GM19043 (cell line): Measurements from ENCODE around the gene QPCTL.
"Not testable (repeated sequence)": the region's sequence is repeated elsewhere in the genome, so short reads cannot be mapped to it uniquely, and the experiment has no call there.

Experiments
- ATAC-seq: cut with Tn5 transposase; IDR thresholded peaks from one replicate; pipeline ENCODE4 v1.9.1; 2021; ENCODE audit warnings: low read depth; ENCODE audit not compliant: unreplicated experiment

QPCTL gene

DNA sequence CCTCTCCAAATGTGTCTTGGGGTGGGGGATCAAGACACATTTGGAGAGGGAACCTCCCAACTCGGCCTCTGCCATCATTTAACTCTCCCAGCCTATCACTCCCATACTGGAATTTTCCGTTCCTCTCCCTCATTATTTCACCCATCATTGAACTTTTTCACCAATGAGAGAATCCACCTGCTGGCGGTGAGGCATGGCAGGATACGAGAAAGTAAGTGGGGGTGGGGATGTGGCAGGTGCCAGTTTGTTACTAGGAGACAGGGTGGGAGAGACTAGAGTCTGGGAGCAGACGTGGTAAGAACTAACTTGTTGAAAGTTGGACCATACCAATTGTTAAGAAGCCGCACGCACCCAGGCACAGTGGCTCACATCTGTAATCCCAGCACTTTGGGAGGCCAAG lies 17.5 kb upstream of the QPCTL start:
- no peak for ATAC-seq

DNA sequence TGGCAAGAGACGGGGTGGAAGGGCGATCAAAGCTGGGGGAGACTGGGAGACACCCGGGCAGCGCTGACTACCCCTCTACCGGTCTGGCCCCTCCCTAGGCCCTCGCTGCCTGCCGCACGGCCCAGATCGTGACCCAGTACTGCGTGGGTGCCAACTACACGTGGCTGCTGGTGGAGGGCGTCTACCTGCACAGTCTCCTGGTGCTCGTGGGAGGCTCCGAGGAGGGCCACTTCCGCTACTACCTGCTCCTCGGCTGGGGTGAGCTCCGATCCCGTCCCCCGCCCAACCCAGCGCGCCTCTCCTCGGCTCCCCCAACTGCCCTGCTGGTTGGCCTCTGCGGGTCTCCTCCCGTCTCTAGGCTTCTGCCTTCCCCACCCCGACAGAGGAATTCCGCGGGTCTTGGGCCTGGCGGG lies 15.6 kb upstream of the QPCTL start:
- ATAC-seq: no peak

DNA sequence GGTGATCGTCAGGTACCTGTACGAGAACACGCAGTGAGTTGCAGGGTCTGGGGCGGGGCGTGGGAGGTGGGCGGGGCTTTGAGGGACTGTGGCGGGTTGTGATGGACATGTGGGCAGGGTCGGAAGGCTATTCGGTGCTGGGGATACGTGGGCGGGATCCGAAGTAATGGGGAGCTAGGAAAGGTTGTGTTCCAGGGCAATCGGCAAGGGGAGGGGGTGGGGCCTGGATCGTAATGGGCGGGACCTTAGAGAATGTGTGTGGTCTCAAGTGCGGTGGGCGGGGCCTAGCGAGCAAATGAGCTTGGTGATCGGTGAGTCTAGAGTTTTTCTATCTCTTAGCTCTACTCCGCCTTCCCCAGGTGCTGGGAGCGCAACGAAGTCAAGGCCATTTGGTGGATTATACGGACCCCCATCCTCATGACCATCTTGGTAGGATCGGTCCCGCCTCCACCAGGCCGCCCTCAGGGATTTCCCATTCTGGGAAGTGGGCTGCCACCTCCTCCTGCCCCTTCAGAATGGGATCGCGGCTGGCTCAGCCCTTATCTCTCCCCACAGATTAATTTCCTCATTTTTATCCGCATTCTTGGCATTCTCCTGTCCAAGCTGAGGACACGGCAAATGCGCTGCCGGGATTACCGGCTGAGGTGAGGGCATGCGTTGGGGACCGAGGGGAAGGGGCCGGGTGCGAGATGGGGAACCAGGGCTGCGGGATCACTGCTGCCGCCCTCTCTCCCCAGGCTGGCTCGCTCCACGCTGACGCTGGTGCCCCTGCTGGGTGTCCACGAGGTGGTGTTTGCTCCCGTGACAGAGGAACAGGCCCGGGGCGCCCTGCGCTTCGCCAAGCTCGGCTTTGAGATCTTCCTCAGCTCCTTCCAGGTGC lies 14.9 kb upstream of the QPCTL start:
- no peak for ATAC-seq

DNA sequence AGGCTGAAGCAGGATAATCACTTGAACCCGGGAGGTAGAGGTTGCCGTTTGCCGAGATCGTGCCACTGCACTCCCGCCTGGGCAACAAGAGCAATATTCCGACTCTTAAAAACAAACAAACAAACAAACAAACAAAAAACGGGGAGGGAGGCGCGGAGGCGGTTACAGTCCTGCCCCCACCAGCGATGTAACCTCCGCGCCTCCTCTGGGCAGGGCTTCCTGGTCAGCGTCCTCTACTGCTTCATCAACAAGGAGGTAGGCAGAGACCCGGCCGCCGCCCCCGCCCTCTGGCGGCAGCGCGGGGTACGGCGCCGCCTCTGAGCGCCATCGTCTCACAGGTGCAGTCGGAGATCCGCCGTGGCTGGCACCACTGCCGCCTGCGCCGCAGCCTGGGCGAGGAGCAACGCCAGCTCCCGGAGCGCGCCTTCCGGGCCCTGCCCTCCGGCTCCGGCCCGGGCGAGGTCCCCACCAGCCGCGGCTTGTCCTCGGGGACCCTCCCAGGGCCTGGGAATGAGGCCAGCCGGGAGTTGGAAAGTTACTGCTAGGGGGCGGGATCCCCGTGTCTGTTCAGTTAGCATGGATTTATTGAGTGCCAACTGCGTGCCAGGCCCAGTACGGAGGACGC lies 11.0 kb upstream of the QPCTL start:
- peak; percentile 64 for ATAC-seq

DNA sequence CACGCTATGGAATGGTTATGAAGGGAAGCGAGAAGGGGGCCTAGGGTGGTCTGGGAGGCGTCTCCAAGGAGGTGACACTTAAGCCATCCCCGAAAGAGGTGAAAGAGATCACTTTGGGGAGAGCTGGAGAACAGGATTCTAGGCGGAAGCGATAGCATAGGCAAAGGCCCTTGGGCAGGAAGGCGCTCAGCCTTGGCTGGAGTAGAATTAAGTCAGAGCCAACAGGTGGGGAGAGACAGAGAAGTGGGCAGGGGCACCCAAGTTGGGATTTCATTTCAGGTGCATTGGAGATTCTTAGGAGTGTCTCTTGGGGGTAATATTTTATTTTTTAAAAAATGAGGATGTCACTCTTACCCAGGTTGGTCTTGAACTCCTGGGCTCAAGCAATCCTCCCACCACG lies 10.3 kb upstream of the QPCTL start:
- no peak for ATAC-seq

DNA sequence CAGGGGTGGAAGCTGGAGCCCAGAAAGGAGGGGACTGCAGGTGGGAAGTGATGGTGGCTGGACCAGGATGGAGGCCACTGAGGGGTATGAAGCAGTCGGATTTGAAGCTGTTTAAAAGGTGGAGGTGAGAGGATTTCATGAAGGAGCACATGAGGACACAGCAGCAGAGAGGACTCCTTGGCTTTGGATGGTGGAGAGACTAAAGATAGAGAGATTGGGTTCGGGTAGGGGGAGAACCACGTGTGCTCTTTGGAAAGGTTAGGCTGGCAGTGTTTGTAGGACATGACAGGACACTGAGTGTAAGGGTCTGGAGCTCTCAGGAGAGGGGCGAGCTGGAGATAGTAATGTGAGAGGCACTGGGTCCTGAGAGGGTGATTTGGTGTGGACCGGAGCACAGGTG lies 9.6 kb upstream of the QPCTL start:
- no peak for ATAC-seq

DNA sequence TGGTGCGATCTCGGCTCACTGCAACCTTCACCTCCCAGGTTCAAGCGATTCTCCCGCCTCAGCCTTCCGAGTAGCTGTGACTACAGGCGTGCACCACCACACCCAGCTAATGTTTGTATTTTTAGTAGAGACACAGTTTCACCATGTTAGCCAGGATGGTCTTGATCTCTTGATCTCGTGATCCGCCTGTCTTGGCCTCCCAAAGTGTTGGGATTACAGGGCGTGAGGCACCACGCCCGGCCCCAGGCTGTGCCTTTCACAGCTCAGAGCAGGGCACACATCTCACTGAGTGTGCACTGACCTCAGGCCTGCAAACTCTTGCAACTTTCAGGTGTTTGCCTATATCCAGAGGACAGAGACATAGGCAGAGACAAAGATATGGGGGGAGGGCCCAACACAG lies 7.4 kb upstream of the QPCTL start:
- not testable (repeated sequence) for ATAC-seq

DNA sequence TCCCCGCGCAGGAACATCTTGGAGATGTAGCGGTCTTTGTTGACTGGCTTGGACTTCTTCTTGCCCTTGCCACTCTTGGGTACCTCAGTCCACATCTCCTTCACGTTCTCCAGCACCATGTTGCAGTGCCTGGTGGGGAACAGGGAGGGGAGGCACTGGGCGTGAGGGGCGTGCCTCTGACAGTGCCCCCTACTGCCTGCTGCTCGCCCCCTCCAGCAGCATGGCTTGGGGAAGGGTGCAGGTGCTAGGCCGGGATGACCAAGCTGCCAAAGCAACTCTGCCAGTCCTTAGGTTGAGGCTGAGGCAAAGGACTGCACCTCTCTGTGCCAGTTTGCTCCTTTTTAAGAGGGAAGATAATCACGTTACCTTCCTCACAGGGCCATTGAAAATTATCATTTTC lies 4.9 kb upstream of the QPCTL start:
- ATAC-seq: no peak

DNA sequence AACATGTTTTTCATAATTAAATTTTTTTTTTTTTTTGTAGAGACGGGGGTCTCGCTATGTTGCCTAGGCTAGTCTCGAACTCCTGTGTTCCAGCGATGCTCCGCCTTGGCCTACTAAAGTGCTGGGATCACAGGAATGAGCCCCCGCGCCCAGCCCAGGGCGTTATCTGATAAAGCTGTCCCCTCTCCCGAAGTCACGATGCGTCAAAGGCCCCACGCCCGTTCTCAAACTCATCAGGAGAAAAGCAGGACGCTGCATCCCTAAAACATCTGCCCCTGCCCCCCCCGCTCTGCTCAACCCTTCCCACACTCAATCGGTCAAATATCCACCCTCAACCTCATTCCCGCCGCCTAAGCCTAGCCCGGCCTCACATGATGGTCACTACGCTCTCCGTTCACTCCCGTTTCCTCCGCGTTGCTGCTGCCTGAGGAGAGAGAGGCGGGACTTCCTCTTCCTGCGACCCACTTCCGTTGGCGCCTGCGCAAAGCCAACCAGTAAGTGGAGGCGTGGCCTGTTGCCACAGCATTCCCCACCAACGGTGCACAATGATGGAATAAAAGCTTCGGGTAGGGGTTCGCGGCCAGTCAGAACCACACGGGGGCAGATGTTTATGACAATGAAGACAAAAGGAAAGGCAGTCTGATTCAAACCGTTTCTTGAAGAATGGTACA lies 815 bp upstream of the QPCTL start, which contains the start of gene SNRPD2:
TSS of gene SNRPD2 (minus strand) at position 438 of the 671 bp plus-strand sequence. CDS start at position 373, 65 bp downstream.
- ATAC-seq: peak; percentile 44

DNA sequence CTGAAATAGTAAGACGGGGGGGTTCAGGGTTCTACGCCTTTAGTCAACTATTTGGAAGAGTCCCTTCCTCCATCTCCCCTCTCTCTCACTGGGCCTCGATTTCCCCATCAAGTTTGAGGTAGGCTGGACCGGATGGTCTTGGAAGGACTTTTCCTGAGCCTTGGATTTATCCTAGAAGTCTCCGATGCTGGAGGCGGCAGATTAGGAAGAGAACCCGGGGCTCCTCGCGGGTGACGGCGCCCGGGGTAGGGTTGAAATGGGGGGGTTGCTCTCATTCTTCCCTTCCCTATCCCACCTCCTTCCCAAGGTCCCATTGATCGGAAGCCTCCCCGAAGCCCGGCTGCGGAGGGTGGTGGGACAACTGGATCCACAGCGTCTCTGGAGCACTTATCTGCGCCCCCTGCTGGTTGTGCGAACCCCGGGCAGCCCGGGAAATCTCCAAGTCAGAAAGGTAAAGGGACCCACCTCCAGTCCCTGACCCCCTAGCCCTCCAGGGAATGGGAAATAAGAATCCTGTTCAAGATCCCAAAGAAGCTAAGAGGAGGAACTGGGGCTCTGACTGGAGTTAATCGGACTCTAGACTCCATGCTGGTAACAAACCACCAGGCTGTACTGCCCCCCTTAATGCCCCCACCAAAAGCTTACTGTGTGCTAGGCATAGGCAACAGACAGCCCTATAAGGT lies 781 bp downstream of the QPCTL start:
- no peak for ATAC-seq

DNA sequence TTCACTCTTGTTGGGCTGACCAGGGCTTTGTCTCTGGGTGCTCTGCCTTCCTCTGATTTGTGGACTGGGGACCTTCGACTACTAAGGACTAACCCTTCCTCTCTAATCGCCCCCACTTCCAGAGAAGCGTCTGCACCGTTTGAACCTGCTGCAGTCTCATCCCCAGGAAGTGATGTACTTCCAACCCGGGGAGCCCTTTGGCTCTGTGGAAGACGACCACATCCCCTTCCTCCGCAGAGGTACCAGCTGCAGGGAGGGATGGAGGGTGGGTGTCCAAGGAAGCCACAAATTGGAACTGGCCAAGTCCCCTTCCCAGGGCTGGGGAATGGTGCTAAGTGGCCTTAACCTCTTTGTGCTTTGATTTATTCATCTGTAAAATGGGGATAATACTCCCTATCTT lies 9.2 kb downstream of the QPCTL start:
- no peak for ATAC-seq

DNA sequence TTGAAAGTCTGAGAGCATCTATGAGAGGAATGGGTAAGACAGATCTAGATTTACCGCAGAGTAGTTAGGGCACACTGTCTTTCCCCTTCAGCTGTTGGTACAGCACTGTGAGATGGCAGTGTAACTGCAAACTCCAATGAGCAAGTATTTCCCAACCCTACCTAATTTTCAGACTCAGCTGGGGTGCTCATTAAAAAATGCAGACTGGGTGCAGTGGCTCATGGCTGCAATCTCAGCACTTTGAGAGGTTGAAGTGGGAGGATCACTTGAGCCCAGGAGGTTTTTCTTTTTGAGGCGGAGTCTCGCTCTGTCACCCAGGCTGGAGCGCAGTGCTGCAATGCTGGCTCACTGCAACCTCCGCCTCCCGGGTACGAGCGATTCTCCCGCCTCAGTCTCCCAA lies 12.6 kb downstream of the QPCTL start:
- ATAC-seq: no peak

DNA sequence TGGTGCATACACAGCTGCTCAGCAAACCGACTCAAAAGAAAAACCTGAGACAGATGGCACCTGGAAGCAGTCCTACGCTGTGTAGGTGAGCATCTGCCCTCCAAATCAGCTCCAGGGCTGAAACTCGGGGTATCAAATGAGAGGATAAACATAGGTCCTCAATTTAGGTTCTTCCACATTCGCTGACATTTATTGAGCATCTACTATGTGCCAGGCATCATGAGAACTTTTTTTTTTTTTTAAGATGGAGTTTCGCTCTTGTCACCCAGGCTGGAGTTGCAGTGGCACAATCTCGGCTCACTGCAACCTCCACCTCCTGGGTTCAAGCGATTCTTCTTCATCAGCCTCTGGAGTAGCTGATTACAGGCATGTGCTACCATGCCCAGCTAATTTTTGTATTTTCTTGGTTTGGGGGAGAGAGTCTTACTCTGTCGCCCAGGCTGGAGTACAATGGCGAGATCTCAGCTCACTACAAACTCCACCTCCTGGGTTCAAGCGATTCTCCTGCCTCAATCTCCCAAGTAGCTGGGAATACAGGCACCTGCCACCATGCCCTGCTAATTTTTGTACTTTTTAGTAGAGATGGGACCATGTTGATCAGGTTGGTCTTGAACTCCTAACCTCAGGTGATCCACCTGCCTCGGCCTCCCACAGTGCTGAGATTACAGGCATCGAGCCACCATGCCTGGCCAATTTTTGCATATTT lies 13.4 kb downstream of the QPCTL start:
- ATAC-seq: no peak

DNA sequence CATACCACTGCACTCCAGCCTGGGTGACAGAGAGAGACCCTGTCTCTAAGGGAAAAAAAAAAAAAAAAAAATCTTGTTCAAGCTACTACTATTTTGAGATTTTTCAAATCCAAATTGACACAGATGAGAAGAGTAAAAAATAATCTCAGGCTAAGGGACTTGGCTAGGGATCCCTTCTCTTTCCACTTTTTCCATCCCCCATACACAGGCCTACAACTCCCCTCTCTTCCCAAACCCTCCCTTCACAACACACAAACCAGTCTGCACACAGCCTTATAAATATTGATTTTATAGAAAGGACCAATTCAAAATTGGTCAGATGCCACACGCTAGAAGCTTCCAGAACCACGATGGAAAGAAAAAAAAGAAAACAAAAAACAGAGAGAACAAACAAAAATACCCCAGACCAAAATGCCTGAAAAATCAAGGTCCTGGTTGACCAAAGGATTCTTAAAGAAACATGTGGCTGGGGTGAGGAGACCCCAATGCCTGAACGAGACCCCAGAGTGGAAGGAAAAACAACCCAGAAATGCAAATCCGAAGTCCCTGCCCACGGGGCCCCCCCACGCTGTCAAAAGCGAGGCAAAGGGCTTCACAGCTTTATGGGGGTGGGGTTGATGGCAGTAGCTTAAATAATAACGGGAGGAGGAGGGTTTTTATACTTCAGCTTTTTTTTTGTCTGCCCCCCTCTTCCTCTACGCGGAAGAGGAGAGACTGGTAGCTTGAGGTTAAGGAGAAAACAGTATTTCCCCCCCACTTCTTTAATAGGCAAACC lies 18.1 kb downstream of the QPCTL start:
- no peak for ATAC-seq

DNA sequence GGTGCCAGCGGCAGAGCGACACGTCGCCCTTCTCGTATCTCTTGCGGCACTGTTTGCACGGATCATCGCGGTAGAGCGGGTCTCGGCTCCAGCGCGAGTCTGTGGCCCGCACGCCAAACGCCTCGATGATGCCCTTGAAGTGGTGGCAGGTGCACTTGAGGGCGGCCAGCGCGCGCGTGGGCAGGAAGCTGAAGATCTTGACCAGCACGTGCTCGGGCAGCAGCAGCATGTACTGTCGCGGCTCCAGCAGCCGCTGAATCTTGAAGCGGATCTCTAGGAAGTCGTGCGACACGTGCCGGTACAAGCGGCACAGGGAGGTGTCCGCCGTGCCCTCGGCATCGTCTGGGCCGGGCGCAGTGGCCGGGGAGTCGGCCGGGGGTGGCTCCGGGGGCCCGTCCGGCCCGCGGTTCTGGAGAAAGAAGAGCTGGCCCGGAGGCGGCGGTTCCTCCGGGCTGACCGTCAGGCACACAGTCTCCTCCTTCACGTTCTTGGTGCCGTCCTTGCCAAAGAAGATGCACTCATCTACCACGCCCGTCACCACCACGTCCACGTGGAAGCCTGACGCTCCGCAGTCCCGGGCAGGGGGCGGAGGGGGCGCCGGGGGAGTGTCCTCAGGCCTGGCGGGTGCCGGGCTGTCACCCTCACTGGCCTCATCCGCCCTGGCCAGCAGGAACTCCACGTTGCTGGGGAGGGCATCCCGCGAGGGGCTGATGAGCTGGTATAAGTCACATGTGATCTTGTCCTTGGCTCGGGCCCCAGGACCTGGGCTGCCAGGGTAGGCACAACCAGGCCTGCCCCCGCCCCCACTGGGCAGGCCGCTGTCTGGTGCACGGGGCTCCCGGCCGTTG lies 19.6 kb downstream of the QPCTL start:
- no peak for ATAC-seq

DNA sequence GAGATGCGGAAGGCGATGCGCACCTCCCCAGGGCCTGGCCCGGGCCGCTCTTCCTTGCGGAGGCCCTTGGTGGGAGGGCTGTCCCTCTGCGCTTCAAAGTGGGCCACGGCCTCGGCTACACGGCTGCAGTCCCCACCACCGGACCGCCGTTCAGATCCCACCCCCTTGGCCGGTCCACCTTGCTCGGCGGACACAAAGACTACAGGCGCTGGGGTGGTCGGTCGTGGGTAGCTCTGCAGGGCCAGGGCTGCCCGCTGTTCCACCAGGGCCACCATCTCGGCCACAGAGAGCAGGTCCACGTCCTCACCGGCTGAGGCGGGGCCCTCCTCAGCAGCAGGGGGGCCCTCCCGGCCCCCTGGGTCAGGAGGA lies 20.2 kb downstream of the QPCTL start:
- no peak for ATAC-seq

DNA sequence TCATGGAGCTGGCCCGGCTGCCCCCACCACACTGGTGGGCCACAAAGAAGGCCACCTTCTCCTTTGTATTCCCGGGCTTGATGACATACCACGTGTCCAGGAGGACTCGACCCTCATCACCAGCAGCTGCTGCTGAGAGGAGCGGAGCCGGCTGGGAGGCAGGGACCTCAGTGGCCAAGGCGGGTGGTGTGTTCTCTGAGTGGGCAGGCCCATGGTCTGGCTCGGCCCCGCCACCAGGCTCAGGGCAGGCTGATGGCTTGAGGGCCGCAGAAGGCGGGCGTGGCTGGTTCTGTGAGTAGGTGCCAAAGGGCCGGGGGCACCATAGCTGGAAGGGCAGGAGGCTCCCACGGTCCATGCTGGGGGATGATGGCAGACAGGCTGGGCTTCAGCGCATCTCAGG lies 20.7 kb downstream of the QPCTL start:
- ATAC-seq: no peak

DNA sequence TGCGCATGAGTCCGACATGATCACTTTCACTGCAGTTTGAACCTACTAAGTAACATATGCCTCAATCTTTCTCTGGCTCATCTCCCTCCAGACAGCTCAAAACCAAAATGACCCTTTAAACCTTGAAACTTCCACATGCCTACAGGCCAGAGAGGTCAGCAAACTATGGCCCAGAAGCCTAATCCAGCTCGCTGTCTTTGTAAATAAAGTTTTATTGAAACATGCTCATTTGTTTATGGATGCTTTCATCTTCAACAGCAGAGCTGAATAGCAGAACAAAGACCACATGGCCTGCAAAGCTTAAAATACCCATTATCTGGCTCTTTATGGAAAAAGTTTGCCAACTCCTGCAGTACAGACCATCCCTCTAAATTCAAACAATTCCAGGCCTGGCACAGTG lies 22.7 kb downstream of the QPCTL start:
- no peak for ATAC-seq
